ENCODE results near the gene WDPCP. TPM values are rescaled to one million over a fixed set of nuclear protein-coding genes. Genes with fewer than 3 reads are reported as not detected.
"Not testable (repeated sequence)": the region's sequence is repeated elsewhere in the genome, so short reads cannot be mapped to it uniquely, and the experiment has no call there.

The WDPCP gene
- total RNA-seq, 1 experiment from 2014 or later, result 7.4 TPM

- no peak for TF ChIP-seq CTCF (IDR thresholded peaks at IDR 0.05)
- no peak for TF ChIP-seq POLR2AphosphoS5 (IDR thresholded peaks at IDR 0.05; ENCODE audit: low read depth, low read length)
- no peak for TF ChIP-seq REST (IDR thresholded peaks at IDR 0.05; ENCODE audit: insufficient read depth in 1 of 2, low read depth in 2 of 2, low read length in 1 of 2)
- TF ChIP-seq SIN3A (IDR thresholded peaks at IDR 0.05; ENCODE audit: borderline replicate concordance, insufficient read depth, low read depth, low read length), result no peak
- no peak for TF ChIP-seq TCF7L2 (IDR thresholded peaks at IDR 0.05; ENCODE audit: low read depth, low read length)
- ATAC-seq (no peak), DNase-seq (ENCODE audit: low read depth, low spot score) (no peak)
- Histone ChIP-seq H3K27ac (ENCODE audit: low read length) (no peak overlapping the region), H3K27me3 (ENCODE audit: control insufficient read depth, insufficient read depth, low read length) (no peaks in the 10 kb centered on the region), H3K4me3 (ENCODE audit: low read depth in 2 of 2, low read length in 2 of 2) (no peak overlapping the region), H3K9me3 (ENCODE audit: control insufficient read depth, insufficient read depth, low read depth, low read length) (no peaks in the 10 kb centered on the region), H3K4me1 (ENCODE audit: control insufficient read depth, insufficient read depth, low read length) (no peaks in the 10 kb centered on the region; the same call in 1 of the 2 replicates), H3K36me3 (ENCODE audit: control insufficient read depth, insufficient read depth, low read length) (no peaks in the 10 kb centered on the region)
- BruUV-seq (replicated peaks), result no TSS peak
- in situ Hi-C loops (cut with HindIII; ENCODE audit: low pct_unique_long_range_greater_than_20kb, low sequenced_read_pairs) (no loop called here), intact Hi-C loops (cut with micrococcal nuclease; ENCODE audit: unreplicated experiment) (no loop called here)
- ChIA-PET CTCF (no interaction called here), POLR2A (no interaction called here)
These were observed 9.5 kb downstream of the WDPCP start for GRCh38 chr2:63578767-63579166.

- Histone ChIP-seq H3K9me3 (ENCODE audit: control insufficient read depth, insufficient read depth, low read depth, low read length) (no peaks in the 10 kb centered on the region), H3K27ac (ENCODE audit: low read length) (no peak overlapping the region), H3K4me1 (ENCODE audit: control insufficient read depth, insufficient read depth, low read length) (no peaks in the 10 kb centered on the region; the same call in 1 of the 2 replicates), H3K27me3 (ENCODE audit: control insufficient read depth, insufficient read depth, low read length) (no peaks in the 10 kb centered on the region), H3K4me3 (ENCODE audit: low read depth in 2 of 2, low read length in 2 of 2) (no peak overlapping the region), H3K36me3 (ENCODE audit: control insufficient read depth, insufficient read depth, low read length) (no peaks in the 10 kb centered on the region)
- ChIA-PET POLR2A (no interaction called here), CTCF (no interaction called here)
- no peak for DNase-seq (ENCODE audit: low read depth, low spot score)
- in situ Hi-C loops (cut with HindIII; ENCODE audit: low pct_unique_long_range_greater_than_20kb, low sequenced_read_pairs), result no loop called here
- TF ChIP-seq REST (IDR thresholded peaks at IDR 0.05; ENCODE audit: insufficient read depth in 1 of 2, low read depth in 2 of 2, low read length in 1 of 2) (no peak), POLR2AphosphoS5 (IDR thresholded peaks at IDR 0.05; ENCODE audit: low read depth, low read length) (no peak), SIN3A (IDR thresholded peaks at IDR 0.05; ENCODE audit: borderline replicate concordance, insufficient read depth, low read depth, low read length) (no peak)
- ATAC-seq, result no peak
- BruUV-seq (replicated peaks), result no TSS peak
- intact Hi-C loops (cut with micrococcal nuclease; ENCODE audit: unreplicated experiment), result no loop called here
These were observed 11.7 kb downstream of the WDPCP start for GRCh38 chr2:63576546-63576945.

- H3K4me3 ChIP-seq (ENCODE audit: low read depth in 2 of 2, low read length in 2 of 2); POLR2A ChIA-PET; BruUV-seq (replicated peaks); H3K4me1 ChIP-seq (ENCODE audit: control insufficient read depth, insufficient read depth, low read length); ATAC-seq; H3K9me3 ChIP-seq (ENCODE audit: control insufficient read depth, insufficient read depth, low read depth, low read length); H3K27ac ChIP-seq (ENCODE audit: low read length); intact Hi-C loops (cut with micrococcal nuclease; ENCODE audit: unreplicated experiment); CTCF ChIA-PET; H3K27me3 ChIP-seq (ENCODE audit: control insufficient read depth, insufficient read depth, low read length); in situ Hi-C loops (cut with HindIII; ENCODE audit: low pct_unique_long_range_greater_than_20kb, low sequenced_read_pairs); DNase-seq (ENCODE audit: low read depth, low spot score); H3K36me3 ChIP-seq (ENCODE audit: control insufficient read depth, insufficient read depth, low read length): not testable (repeated sequence)
These were observed 14.4 kb downstream of the WDPCP start for GRCh38 chr2:63573726-63574345.

GRCh38 chr2:63573026-63573425 is 15.3 kb downstream of the WDPCP start:
- H3K9me3 ChIP-seq (ENCODE audit: control insufficient read depth, insufficient read depth, low read depth, low read length); H3K27ac ChIP-seq (ENCODE audit: low read length); ATAC-seq; H3K27me3 ChIP-seq (ENCODE audit: control insufficient read depth, insufficient read depth, low read length); POLR2A ChIA-PET; CTCF ChIA-PET; H3K36me3 ChIP-seq (ENCODE audit: control insufficient read depth, insufficient read depth, low read length); BruUV-seq (replicated peaks); DNase-seq (ENCODE audit: low read depth, low spot score); intact Hi-C loops (cut with micrococcal nuclease; ENCODE audit: unreplicated experiment); H3K4me1 ChIP-seq (ENCODE audit: control insufficient read depth, insufficient read depth, low read length); H3K4me3 ChIP-seq (ENCODE audit: low read depth in 2 of 2, low read length in 2 of 2); in situ Hi-C loops (cut with HindIII; ENCODE audit: low pct_unique_long_range_greater_than_20kb, low sequenced_read_pairs): not testable (repeated sequence)
